K562 (cell line): Measurements from ENCODE around the gene PPP1R12B. TPM values are rescaled to one million over a fixed set of nuclear protein-coding genes. Genes with fewer than 3 reads are reported as not detected.

Source experiments
- ARNT ChIP-seq, 2 experiments: fragments of 450-650 bp; IDR thresholded peaks; 2 replicates each; pipeline ENCODE4 v1.6.1; 2016; ENCODE audit warnings: mild to moderate bottlenecking in 1 of 2
- BRD9 ChIP-seq: fragments of 450-650 bp; IDR thresholded peaks from 2 replicates; pipeline ENCODE4 v1.6.1; 2018; ENCODE audit warnings: low read depth; ENCODE audit not compliant: partially characterized antibody
- E2F6 ChIP-seq, 2 experiments: IDR thresholded peaks; 2 replicates each; pipeline ENCODE4 v1.6.1; 2011; ENCODE audit warnings: borderline replicate concordance in 1 of 2, control low read depth in 1 of 2, low read depth in 1 of 2, low read length in 1 of 2, mild to moderate bottlenecking in 1 of 2, mixed read lengths in 1 of 2, moderate library complexity in 1 of 2; ENCODE audit not compliant: insufficient read depth in 1 of 2, insufficient read length in 1 of 2, poor library complexity in 1 of 2, severe bottlenecking in 1 of 2; ENCODE audit errors: extremely low read depth in 1 of 2
- ELF2 ChIP-seq: fragments of 250-450 bp; sonication (Bioruptor Pico); IDR thresholded peaks from 2 replicates; pipeline ENCODE4 v1.5.0; 2021; ENCODE audit warnings: mild to moderate bottlenecking
- FOXJ3 ChIP-seq: sonication (generic); formaldehyde crosslinking; IDR thresholded peaks from 2 replicates; pipeline ENCODE4 v1.4.0; 2020; ENCODE audit warnings: mild to moderate bottlenecking, missing genetic modification reagents
- MEF2A ChIP-seq: IDR thresholded peaks from 2 replicates; pipeline ENCODE4 v1.6.1; 2011; ENCODE audit warnings: low read depth, mild to moderate bottlenecking, low read length, moderate library complexity; ENCODE audit not compliant: control insufficient read depth
- RBM22 ChIP-seq: fragments of 200-400 bp; formaldehyde crosslinking; IDR thresholded peaks from 2 replicates; pipeline ENCODE4 v1.6.1; 2018; ENCODE audit warnings: low read length, low read depth; ENCODE audit not compliant: poor library complexity, severe bottlenecking
- SREBF2 ChIP-seq: sonication (generic); formaldehyde crosslinking; IDR thresholded peaks from 2 replicates; pipeline ENCODE4 v1.4.0; 2020; ENCODE audit warnings: mild to moderate bottlenecking, missing genetic modification reagents
- TCF7 ChIP-seq: sonication (generic); IDR thresholded peaks from 2 replicates; pipeline ENCODE4 v1.6.1; 2016; ENCODE audit warnings: antibody characterized with exemption, borderline replicate concordance
- TCFL5 ChIP-seq: fragments of 250-450 bp; sonication (Bioruptor Pico); conservative IDR thresholded peaks from 2 replicates; pipeline ENCODE4 v1.6.1; 2021; ENCODE audit warnings: mild to moderate bottlenecking, moderate library complexity, matching md5 sums
- ZBTB2 ChIP-seq: fragments of 450-650 bp; IDR thresholded peaks from 2 replicates; pipeline ENCODE4 v1.6.1; 2016; ENCODE audit warnings: antibody characterized with exemption
- polyA plus RNA-seq, 8 experiments: library from polyadenylated mRNA; depleted of rRNA in 4 of 8; stranded (reverse) in 5 of 8; unstranded in 3 of 8; fragments of >200 nt; fragmentation: Nextera tagmentation in 2 of 8; fragmentation: Illumina TruSeq in 1 of 8; extraction: Ambion mirVana in 2 of 8; extraction: Trizol in 1 of 8; gene quantifications; 2 replicates each; pipeline versions ENCODE4 v1.2.1 to v1.2.3, GENCODE V29; 2011 to 2014; ENCODE audit warnings: inconsistent platforms in 1 of 8, missing spikeins in 1 of 8
- total RNA-seq, 7 experiments: library from RNA; depleted of rRNA in 6 of 7; stranded (reverse); fragments of >200 nt in 6 of 7; fragmentation: Illumina TruSeq in 2 of 7; extraction: Trizol in 2 of 7; gene quantifications; 2 replicates each; pipeline versions ENCODE4 v1.2.1 to v1.2.3, GENCODE V29; 2011 to 2021; ENCODE audit warnings: low replicate concordance in 1 of 7
- TF ChIP-seq, protein P1 (sequence below): fragments of 450-650 bp; formaldehyde crosslinking; IDR thresholded peaks from 2 replicates; pipeline ENCODE4 v1.4.0; 2022; ENCODE audit warnings: mild to moderate bottlenecking, moderate library complexity
- TF ChIP-seq, protein P2 (sequence below): sonication (generic); formaldehyde crosslinking; IDR thresholded peaks from 2 replicates; pipeline ENCODE4 v1.8.0; 2022; ENCODE audit warnings: missing genetic modification reagents, mild to moderate bottlenecking, moderate library complexity, borderline replicate concordance
- TF ChIP-seq, protein P3 (sequence below), 2 experiments: fragments of 450-650 bp; IDR thresholded peaks; 2 replicates each; pipeline ENCODE4 v1.6.1; 2018; ENCODE audit warnings: mild to moderate bottlenecking in 2 of 2, low read depth in 1 of 2; ENCODE audit not compliant: partially characterized antibody in 2 of 2
- TF ChIP-seq, protein P4 (sequence below): sonication (generic); formaldehyde crosslinking; IDR thresholded peaks from 2 replicates; pipeline ENCODE4 v1.8.0; 2022; ENCODE audit warnings: mild to moderate bottlenecking, missing genetic modification reagents
- TF ChIP-seq, protein P5 (sequence below): sonication (generic); formaldehyde crosslinking; IDR thresholded peaks from 2 replicates; pipeline ENCODE4 v1.8.1; 2022; ENCODE audit warnings: missing genetic modification reagents

The PPP1R12B gene
- total and polyA plus RNA-seq, 9 of the 15 experiments (the other 6 are each of a cell fraction or from before 2014, with no cell fraction given) = 0.73 to 16.9 (median 13.6) TPM

DNA sequence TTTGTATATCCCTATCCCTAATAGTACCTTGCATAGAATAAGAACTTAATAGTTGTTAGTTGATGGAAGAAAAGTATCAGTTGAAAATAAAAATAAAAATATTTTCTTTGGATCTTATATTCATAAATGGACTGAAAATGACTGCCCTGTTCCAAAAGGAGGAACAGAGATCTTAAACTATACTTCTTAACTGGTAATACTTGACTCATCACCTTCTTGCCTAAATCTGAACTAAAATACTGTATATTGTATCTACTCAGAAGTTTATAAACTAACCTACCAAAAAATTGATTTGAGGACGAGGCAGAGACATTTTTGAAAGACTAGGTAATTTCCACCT lies 182.9 kb downstream of the PPP1R12B start (continued):
- TF ChIP-seq E2F6 (IDR thresholded peaks at IDR 0.05; ENCODE audit: borderline replicate concordance in 1 of 2, extremely low read depth in 1 of 2, insufficient read depth in 1 of 2, insufficient read length in 1 of 2, low read depth in 1 of 2, low read length in 1 of 2, poor library complexity in 1 of 2, severe bottlenecking in 1 of 2) (no peak), BRD9 (peak; percentile 24), RBM22 (no peak), ARNT (IDR thresholded peaks at IDR 0.05) (0 out of 4 replicates have a peak, but pooled peaks of 1 of the 2 experiments have one; percentile 36), MEF2A (no peak), TCFL5 (CRISPR knock-in tag) (no peak), ZBTB2 (no peak), ELF2 (CRISPR knock-in tag) (0 out of 2 replicates have a peak, but pooled peaks have one; percentile 26), TCF7 (no peak), FOXJ3 (CRISPR knock-in tag) (no peak), SREBF2 (no peak)
- TF ChIP-seq, protein P1, sequence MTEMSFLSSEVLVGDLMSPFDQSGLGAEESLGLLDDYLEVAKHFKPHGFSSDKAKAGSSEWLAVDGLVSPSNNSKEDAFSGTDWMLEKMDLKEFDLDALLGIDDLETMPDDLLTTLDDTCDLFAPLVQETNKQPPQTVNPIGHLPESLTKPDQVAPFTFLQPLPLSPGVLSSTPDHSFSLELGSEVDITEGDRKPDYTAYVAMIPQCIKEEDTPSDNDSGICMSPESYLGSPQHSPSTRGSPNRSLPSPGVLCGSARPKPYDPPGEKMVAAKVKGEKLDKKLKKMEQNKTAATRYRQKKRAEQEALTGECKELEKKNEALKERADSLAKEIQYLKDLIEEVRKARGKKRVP (CRISPR knock-in tag) = no peak
- TF ChIP-seq, protein P2, sequence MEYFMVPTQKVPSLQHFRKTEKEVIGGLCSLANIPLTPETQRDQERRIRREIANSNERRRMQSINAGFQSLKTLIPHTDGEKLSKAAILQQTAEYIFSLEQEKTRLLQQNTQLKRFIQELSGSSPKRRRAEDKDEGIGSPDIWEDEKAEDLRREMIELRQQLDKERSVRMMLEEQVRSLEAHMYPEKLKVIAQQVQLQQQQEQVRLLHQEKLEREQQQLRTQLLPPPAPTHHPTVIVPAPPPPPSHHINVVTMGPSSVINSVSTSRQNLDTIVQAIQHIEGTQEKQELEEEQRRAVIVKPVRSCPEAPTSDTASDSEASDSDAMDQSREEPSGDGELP (CRISPR knock-in tag) = no peak
- TF ChIP-seq, protein P3, sequence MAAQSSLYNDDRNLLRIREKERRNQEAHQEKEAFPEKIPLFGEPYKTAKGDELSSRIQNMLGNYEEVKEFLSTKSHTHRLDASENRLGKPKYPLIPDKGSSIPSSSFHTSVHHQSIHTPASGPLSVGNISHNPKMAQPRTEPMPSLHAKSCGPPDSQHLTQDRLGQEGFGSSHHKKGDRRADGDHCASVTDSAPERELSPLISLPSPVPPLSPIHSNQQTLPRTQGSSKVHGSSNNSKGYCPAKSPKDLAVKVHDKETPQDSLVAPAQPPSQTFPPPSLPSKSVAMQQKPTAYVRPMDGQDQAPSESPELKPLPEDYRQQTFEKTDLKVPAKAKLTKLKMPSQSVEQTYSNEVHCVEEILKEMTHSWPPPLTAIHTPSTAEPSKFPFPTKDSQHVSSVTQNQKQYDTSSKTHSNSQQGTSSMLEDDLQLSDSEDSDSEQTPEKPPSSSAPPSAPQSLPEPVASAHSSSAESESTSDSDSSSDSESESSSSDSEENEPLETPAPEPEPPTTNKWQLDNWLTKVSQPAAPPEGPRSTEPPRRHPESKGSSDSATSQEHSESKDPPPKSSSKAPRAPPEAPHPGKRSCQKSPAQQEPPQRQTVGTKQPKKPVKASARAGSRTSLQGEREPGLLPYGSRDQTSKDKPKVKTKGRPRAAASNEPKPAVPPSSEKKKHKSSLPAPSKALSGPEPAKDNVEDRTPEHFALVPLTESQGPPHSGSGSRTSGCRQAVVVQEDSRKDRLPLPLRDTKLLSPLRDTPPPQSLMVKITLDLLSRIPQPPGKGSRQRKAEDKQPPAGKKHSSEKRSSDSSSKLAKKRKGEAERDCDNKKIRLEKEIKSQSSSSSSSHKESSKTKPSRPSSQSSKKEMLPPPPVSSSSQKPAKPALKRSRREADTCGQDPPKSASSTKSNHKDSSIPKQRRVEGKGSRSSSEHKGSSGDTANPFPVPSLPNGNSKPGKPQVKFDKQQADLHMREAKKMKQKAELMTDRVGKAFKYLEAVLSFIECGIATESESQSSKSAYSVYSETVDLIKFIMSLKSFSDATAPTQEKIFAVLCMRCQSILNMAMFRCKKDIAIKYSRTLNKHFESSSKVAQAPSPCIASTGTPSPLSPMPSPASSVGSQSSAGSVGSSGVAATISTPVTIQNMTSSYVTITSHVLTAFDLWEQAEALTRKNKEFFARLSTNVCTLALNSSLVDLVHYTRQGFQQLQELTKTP (IDR thresholded peaks at IDR 0.05; ENCODE audit: low read depth in 1 of 2, partially characterized antibody in 2 of 2) = peak in 1 of 2 experiments; percentile 81
- TF ChIP-seq, protein P4, sequence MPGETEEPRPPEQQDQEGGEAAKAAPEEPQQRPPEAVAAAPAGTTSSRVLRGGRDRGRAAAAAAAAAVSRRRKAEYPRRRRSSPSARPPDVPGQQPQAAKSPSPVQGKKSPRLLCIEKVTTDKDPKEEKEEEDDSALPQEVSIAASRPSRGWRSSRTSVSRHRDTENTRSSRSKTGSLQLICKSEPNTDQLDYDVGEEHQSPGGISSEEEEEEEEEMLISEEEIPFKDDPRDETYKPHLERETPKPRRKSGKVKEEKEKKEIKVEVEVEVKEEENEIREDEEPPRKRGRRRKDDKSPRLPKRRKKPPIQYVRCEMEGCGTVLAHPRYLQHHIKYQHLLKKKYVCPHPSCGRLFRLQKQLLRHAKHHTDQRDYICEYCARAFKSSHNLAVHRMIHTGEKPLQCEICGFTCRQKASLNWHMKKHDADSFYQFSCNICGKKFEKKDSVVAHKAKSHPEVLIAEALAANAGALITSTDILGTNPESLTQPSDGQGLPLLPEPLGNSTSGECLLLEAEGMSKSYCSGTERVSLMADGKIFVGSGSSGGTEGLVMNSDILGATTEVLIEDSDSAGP (CRISPR knock-in tag) = no peak
- TF ChIP-seq, protein P5, sequence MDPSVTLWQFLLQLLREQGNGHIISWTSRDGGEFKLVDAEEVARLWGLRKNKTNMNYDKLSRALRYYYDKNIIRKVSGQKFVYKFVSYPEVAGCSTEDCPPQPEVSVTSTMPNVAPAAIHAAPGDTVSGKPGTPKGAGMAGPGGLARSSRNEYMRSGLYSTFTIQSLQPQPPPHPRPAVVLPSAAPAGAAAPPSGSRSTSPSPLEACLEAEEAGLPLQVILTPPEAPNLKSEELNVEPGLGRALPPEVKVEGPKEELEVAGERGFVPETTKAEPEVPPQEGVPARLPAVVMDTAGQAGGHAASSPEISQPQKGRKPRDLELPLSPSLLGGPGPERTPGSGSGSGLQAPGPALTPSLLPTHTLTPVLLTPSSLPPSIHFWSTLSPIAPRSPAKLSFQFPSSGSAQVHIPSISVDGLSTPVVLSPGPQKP (CRISPR knock-in tag) = no peak
